Stomach (tissue), 4 donors: Measurements from ENCODE around the gene TFF2.

Source experiments
- POLR2AphosphoS5 ChIP-seq, 3 donors: sonication (generic); formaldehyde crosslinking; IDR thresholded peaks; one replicate each; pipeline ENCODE4 v1.6.1; 2016; ENCODE audit warnings: antibody characterized with exemption in 3 of 3
- TF ChIP-seq, protein P1 (sequence below), 7 experiments: fragments of 450-650 bp in 4 of 7; fragments of 200-600 bp in 3 of 7; sonication (generic) in 3 of 7; IDR thresholded peaks; one replicate each; pipeline ENCODE4 v1.5.1; 2016 to 2019; ENCODE audit warnings: antibody characterized with exemption in 7 of 7, control low read depth in 2 of 7, mild to moderate bottlenecking in 1 of 7

DNA sequence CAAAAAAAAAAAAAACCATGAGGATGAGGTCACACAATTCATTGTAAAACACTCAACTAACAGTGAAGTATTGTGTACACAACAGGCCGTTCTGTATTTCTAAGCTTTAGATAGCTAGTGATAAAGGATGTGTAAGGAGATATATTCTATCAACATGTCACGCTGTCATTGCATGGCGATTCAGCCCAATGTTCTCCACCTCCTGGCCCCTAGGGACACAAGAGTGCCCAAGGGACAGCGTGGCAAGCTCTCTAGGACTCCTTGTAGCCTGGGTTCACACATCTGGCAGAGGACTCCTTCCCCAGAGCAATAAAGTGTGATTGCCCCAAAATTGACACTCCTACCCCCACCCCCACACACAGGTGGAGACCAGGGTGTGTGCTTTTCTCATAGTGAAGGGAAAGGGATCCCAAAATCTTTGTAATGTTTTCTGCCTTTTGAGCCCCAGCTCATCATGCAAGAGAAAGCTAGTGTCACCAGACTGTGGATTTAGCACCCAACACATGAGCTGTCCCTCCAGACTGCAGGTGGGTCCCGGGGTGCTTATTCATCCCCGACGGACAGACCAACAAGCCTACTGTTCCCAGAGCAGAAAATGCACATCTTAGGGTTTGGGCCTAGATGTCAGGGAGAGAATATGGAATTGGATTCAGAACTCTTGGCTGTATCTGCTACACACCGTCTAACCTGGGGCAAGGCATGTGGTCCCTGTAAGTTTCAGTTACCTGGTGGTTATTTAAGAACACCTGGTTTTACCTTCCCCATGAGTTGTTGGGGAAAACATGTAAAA, 33.6 kb upstream of the TFF2 start:
- TF ChIP-seq, protein P1, sequence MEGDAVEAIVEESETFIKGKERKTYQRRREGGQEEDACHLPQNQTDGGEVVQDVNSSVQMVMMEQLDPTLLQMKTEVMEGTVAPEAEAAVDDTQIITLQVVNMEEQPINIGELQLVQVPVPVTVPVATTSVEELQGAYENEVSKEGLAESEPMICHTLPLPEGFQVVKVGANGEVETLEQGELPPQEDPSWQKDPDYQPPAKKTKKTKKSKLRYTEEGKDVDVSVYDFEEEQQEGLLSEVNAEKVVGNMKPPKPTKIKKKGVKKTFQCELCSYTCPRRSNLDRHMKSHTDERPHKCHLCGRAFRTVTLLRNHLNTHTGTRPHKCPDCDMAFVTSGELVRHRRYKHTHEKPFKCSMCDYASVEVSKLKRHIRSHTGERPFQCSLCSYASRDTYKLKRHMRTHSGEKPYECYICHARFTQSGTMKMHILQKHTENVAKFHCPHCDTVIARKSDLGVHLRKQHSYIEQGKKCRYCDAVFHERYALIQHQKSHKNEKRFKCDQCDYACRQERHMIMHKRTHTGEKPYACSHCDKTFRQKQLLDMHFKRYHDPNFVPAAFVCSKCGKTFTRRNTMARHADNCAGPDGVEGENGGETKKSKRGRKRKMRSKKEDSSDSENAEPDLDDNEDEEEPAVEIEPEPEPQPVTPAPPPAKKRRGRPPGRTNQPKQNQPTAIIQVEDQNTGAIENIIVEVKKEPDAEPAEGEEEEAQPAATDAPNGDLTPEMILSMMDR (IDR thresholded peaks at IDR 0.05): no peak
- TF ChIP-seq POLR2AphosphoS5 (IDR thresholded peaks at IDR 0.05): no peak
